Stimulated activated CD8-positive, alpha-beta memory T cell treated with anti-CD3 and anti-CD28 coated beads, Interleukin-15, amount 100 ng/mL, for 1 hour (primary cell): ENCODE results near the gene SLC1A2.

Experiments used
- DNase-seq: peaks from one replicate; pipeline ENCODE4 v3.0.0-alpha.2; 2020; ENCODE audit warnings: low read depth

Gene SLC1A2

DNA sequence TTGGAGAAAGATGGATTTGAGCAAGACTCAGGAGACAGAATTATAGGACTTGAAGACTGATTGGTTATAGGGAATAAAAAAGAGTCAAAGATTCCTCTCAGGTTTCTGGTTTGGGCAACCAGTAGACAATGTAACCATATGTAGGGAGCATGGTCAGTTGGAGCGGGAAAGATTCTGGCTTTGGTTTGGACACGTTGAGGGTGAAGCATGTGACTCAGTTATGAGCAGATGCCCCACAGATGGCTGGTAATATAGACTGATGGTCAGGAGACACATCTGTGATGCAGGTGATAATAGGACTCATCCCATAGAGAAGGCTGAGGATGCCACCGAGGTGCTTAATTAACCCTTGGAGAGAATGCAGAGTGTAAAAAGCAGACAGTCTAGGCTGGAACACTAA, 148.3 kb downstream of the SLC1A2 start:
- no peak for DNase-seq

GRCh38 chr11:35270342-35270741, 149.0 kb downstream of the SLC1A2 start:
- no peak for DNase-seq

DNA sequence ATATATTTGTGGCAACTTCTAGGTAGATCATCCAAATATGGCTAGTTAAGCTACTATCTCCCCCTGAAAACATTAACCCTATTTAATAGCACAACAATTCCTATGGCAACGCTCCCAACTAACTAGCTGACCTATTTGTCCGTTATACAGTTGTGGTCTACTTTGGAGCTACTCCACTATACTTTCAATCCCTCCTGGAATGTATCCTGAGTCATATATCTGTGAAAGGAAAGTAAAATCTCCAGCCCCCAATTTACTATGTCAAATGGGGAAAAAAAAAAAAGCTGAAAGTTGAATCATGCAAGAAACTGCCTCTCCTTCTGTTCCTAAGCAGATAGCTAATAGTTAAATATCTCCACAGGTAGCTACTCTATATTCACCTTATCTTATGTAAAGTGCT, 151.9 kb downstream of the SLC1A2 start:
- DNase-seq, result no peak

DNA sequence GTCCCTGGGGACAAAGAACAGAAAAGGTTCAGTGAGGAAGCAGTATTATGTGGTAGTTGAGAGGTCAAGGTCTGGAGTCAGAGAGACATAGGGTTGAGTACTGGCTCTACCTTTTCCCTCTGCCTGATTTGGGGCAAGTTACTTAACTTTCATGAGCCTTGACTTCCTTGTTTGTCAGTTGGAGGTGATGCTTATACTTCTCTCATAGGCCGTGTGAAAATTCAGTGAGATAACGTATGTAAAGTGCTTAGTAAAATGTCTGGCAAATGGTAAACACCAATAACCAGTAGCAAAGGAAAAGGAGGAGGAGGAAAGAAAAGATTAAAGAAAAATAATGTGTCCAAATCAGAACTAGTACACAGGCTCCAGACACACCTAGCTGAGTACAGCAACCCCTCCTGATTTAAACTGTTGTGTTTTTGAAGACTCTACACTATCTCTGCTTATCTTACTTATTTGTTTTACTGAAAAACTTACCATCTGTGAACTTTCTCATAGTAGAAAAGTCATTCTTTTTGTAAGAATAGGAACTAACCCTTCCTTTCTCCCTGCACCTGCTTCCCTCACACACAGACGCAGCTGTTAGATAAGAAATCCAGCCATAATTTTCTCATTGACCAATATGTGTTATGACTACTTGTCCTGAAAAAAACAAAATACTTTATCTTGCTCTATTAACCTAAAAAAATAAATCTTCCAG, 153.5 kb downstream of the SLC1A2 start:
- DNase-seq, result no peak

- no peak for DNase-seq
Observed at GRCh38 chr11:35262735-35263134, 156.6 kb downstream of the SLC1A2 start.

- no peak for DNase-seq
Observed at GRCh38 chr11:35262056-35262455, 157.3 kb downstream of the SLC1A2 start.

- DNase-seq, result no peak
Observed at GRCh38 chr11:35261197-35261596, 158.2 kb downstream of the SLC1A2 start.

- DNase-seq, result no peak
Observed at GRCh38 chr11:35260342-35260985, 158.9 kb downstream of the SLC1A2 start.

DNA sequence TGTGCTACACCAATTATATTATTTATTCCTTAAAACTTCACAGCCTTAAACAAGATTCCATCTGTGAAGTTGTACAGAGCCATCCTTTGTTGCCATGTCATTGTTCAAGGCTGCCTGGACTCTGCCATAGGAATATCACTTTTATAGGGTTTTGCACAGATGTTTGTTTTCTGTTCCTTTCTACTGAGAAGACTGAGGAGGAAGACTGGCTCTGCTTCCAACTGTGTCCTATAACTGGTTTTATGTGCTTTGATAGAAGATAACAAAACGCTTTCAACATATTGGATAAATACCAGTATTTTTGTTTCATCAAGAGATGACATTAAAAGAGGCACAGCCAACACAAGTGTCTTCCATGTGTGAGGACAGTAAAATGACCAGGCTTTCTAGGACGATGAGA, 159.8 kb downstream of the SLC1A2 start:
- no peak for DNase-seq

DNA sequence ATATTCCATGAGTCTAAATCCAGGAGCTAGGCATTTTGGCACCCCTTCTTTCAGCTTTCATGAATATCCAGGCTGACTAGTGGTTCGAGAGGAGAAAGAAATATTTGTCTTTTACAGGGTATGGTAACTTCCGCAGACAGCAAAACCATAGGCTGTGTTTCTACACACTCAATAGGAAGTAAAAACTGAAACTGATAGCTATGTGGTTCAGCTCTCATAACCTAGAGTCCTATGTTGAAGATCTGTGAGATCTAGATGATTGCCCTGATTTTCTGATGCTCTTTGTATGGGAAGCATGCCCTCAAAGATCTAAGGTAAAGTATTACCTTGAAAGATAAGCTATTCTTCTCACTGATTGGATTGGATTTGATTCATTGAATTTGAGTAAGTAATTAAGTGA, 162.1 kb downstream of the SLC1A2 start:
- no peak for DNase-seq

GRCh38 chr11:35256296-35256695, 163.1 kb downstream of the SLC1A2 start:
- no peak for DNase-seq

GRCh38 chr11:35255514-35255913, 163.8 kb downstream of the SLC1A2 start:
- no peak for DNase-seq

- DNase-seq, result no peak
Observed at GRCh38 chr11:35253237-35253636, 166.1 kb downstream of the SLC1A2 start.

DNA sequence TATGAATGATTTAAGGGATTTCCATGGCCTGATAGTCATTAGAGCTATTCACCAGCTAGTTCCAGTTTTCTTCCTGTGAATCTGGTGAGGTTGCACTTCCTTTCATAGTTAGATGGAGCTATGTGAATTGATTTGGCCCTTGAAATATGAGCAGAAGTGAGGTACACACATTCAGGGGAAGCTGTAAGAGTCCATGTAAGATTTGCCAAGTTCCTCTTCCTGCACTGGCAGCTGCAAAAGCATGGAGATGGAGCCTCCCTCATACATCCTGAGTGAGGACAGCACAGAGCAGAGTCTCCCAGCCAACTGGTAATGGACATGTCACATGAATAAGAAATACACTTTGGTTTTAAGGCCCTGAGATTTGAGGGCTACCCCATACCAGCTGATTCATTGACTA, 168.7 kb downstream of the SLC1A2 start:
- DNase-seq, result no peak

DNA sequence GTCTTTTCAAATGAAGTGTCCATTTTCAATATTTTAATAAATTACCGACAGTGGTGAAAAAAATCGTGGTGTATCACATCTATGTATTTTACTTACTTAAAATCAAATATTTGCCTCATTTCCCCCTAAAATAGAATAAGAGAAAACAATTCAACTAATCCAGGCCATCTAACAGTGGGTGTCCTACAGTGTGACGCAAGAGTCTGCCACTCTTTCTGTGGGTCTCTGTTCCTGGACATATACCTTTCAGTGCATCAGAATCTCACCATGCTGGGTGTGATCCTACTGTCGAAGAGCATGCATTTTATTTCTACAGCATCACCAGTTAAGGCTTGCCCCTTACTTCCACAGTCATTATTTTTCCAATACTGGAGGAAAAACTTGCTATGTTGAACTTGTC, 169.2 kb downstream of the SLC1A2 start:
- DNase-seq, result no peak

DNA sequence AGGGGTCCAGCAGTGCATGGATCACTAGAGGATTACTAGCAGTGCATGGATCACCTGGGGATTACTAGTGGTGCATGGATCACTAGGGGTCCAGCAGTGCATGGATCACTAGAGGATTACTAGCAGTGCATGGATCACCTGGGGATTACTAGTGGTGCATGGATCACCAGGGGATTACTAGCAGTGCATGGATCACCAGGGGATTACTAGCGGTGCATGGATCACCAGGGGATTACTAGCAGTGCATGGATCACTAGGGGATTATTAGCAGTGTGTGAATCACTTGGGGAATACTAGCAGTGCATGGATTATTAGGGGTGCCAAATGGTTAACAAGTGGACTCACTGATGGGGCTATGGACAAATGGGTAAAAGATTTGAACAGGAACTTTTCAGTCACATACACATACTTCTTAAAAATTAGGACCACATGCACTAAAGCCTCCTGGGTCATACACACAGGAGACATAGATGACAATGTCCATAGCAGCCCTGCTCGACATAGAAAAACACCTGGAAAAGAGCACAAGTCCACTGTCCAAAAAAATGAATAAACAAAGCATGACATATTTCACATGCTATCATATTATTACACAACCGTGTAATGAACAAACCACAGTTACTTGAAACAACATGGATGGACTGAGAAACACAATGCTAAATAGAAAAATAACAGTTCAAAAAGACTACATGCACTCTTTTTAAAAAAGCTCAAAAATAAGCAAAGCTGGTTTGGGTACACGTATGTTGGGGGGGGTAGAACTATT, 170.6 kb downstream of the SLC1A2 start:
- DNase-seq, result no peak

DNA sequence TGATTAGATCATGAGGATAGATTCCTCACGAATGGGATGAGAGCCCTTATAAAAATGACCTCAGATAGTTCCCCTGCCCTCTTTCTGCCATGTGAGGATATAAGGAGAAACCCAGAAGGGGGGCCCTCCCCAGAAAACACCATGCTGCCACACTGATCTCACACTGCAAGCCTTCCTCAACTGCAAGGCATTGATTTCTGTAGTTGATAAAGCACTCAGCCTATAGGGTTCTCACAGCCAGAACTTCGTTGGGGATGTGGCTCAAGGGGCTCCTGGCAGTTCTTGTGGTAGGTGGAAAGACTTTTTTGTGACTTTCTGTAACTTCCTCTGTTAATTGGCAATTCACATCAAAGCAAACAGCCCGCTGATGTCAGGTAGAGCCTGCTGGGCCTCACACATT, 171.5 kb downstream of the SLC1A2 start:
- no peak for DNase-seq

GRCh38 chr11:35247428-35247827, 171.9 kb downstream of the SLC1A2 start:
- no peak for DNase-seq

- DNase-seq, result no peak
Observed at GRCh38 chr11:35246745-35247144, 172.6 kb downstream of the SLC1A2 start.

DNA sequence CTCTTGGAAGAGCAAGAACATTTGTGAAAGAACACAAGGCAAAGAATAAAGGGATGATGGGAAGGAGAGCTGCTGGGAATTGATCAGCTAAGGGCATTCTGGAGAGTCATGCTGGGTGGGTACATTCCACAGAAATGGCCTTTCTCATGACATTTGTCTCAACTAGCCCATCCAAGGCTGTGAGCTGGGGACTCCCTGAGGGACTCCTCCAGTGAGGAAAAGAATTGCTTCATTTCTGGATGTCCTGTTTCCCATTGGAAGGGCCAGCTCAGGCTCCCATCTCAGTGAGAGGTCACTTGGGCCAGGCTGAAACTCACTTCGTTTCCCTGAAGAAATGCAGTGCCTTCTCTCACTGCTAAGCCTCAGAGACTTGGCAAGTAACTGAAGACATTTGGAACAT, 173.6 kb downstream of the SLC1A2 start:
- no peak for DNase-seq

DNA sequence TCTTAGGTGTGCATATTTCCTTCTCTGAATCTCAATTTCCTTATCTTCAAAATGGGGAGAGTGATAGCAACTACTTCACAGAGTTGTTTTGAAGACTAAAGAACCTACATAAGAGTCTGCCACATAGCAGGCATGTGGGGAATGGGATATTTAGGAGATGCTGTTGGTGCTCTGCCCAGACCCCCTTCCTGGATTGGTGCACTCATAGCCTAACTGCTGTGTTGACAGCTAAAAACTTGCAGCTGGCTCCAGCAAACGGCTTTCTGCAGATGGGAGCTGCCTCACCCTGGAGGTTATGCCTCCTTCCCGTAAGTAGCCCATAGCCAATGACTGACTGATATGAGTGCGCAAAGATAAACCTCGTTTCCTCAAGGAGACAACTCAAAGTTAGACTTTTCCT, 174.3 kb downstream of the SLC1A2 start:
- no peak for DNase-seq

DNA sequence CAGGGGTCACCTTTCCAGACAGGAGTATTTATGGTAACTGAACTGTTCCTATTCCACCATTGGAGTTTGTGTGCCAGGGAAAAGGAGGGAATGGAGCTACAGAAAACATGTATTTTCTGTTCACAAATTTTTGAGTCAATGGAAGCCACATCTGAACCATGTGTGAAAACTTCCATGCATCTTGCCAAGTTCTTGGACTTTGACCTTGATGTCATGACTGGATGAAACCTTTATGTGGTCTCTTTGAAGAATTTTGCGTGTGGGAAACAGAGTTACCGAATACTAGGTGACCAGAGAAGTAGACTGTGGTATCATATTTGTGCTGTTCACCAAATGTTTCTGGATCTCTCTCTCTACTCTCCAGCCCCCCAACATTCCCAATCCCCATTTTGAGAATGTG, 175.6 kb downstream of the SLC1A2 start:
- no peak for DNase-seq
